Astrocyte (in vitro differentiated cells and primary cell): Measurements from ENCODE around the gene FASN. TPM values are rescaled to one million over a fixed set of nuclear protein-coding genes. Genes with fewer than 3 reads are reported as not detected.
A peak's percentile ranks its signal among the peaks of the same experiment; 100 is the strongest.

Source experiments
- DNase-seq: peaks from one replicate; pipeline ENCODE4 v3.0.0-alpha.2; 2010; ENCODE audit warnings: low read depth
- FAIRE-seq: peaks from 2 replicates; lab custom pipeline; 2011; peaks lifted over from hg19 to GRCh38; lab: Jason Lieb, UNC
- H2AFZ ChIP-seq: 2 replicates; pipeline ENCODE4 v1.6.0; 2012; ENCODE audit warnings: low read depth, low read length, inconsistent platforms
- H3K27ac ChIP-seq: 2 replicates; pipeline ENCODE4 v1.5.1; 2011; ENCODE audit warnings: low read depth, low read length, inconsistent platforms
- H3K27me3 ChIP-seq: 2 replicates; pipeline ENCODE4 v1.6.0; 2011; ENCODE audit warnings: low read length, inconsistent platforms; ENCODE audit not compliant: insufficient read depth
- H3K36me3 ChIP-seq: 2 replicates; pipeline ENCODE4 v1.5.1; 2011; ENCODE audit warnings: low read length, inconsistent platforms; ENCODE audit not compliant: insufficient read depth
- H3K4me1 ChIP-seq: 2 replicates; pipeline ENCODE4 v1.5.1; 2011; ENCODE audit warnings: low read length, inconsistent platforms; ENCODE audit not compliant: insufficient read depth
- H3K4me2 ChIP-seq: 2 replicates; pipeline ENCODE4 v1.6.0; 2012; ENCODE audit warnings: low read length, inconsistent platforms
- H3K4me3 ChIP-seq: 2 replicates; pipeline ENCODE4 v1.5.1; 2011; ENCODE audit warnings: low read depth, mild to moderate bottlenecking, low read length, inconsistent platforms; ENCODE audit not compliant: insufficient read depth
- H3K79me2 ChIP-seq: 2 replicates; pipeline ENCODE4 v1.6.0; 2012; ENCODE audit warnings: mild to moderate bottlenecking, low read length, inconsistent platforms; ENCODE audit not compliant: insufficient read depth
- H3K9ac ChIP-seq: 2 replicates; pipeline ENCODE4 v1.6.0; 2012; ENCODE audit warnings: mild to moderate bottlenecking, low read length, inconsistent platforms
- H3K9me3 ChIP-seq: 2 replicates; pipeline ENCODE4 v1.5.1; 2012; ENCODE audit warnings: low read depth, mild to moderate bottlenecking, low read length, inconsistent platforms; ENCODE audit not compliant: insufficient read depth
- H4K20me1 ChIP-seq: 2 replicates; pipeline ENCODE4 v1.6.0; 2012; ENCODE audit warnings: low read length, inconsistent platforms; ENCODE audit not compliant: insufficient read depth
- H3K27ac Mint-ChIP-seq: one replicate; pipeline ENCODE4 v1.8.0; 2021; ENCODE audit warnings: mild to moderate bottlenecking, mixed read lengths; ENCODE audit not compliant: unreplicated experiment
- H3K27me3 Mint-ChIP-seq: one replicate; pipeline ENCODE4 v1.8.0; 2021; ENCODE audit warnings: low read depth, mixed read lengths; ENCODE audit not compliant: unreplicated experiment
- H3K36me3 Mint-ChIP-seq: one replicate; pipeline ENCODE4 v1.8.0; 2021; ENCODE audit warnings: low read depth, mixed read lengths; ENCODE audit not compliant: unreplicated experiment
- H3K4me1 Mint-ChIP-seq: one replicate; pipeline ENCODE4 v1.8.0; 2021; ENCODE audit warnings: low read depth, mixed read lengths; ENCODE audit not compliant: unreplicated experiment
- H3K4me3 Mint-ChIP-seq: one replicate; pipeline ENCODE4 v1.8.0; 2021; ENCODE audit warnings: mild to moderate bottlenecking, moderate library complexity, mixed read lengths; ENCODE audit not compliant: unreplicated experiment
- H3K9me3 Mint-ChIP-seq: one replicate; pipeline ENCODE4 v1.8.0; 2021; ENCODE audit warnings: mild to moderate bottlenecking, mixed read lengths; ENCODE audit not compliant: unreplicated experiment
- EZH2 ChIP-seq: IDR thresholded peaks from 2 replicates; pipeline ENCODE4 v1.6.1; 2012; ENCODE audit warnings: mild to moderate bottlenecking, low read length, inconsistent platforms; ENCODE audit not compliant: insufficient read depth
- total RNA-seq: library from RNA; stranded (reverse); gene quantifications from 2 replicates; pipeline ENCODE4 v1.2.1, GENCODE V29; 2021
- TF ChIP-seq, protein P1 (sequence below): IDR thresholded peaks from 2 replicates; pipeline ENCODE4 v1.5.1; 2011; ENCODE audit warnings: low read depth, mild to moderate bottlenecking, inconsistent platforms, low read length, moderate library complexity; ENCODE audit not compliant: insufficient read depth

Gene FASN
- total RNA-seq, 1 donor from 2014 or later: 203 TPM

DNA sequence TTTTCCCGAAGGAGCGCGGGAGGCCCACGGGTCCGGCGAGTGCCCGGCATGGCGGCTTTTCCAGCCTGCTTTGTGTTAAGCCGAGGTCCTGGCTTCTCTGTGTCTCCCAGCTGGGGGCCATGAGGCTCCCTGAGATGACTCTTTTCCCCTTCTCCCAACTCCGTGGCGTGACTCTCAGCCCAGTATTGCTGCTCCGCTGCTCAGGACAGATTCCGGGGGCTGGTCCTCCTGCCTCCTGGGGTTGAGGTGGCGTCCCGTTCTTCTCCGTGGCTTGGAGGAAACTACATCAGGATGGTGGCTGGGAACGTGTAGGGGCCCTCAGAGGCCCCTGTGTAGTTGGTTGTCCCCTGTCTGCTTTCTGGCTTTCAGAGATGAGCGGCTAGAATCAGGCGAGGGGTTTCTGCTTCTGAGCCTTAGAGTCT, 45.4 kb downstream of the FASN start:
- Histone ChIP-seq H3K79me2 (peaks cover 43% of the 10 kb centered on the region), H3K4me1 (peaks cover 17% of the 10 kb centered on the region), H3K4me2 (peak overlapping the region; percentile 99), H3K9ac (peak overlapping the region; percentile 89), H3K27ac (no peak overlapping the region), H3K36me3 (peaks cover 1% of the 10 kb centered on the region), H3K27me3 (no peaks in the 10 kb centered on the region), H3K4me3 (peak overlapping the region; percentile 81), H4K20me1 (peaks cover 30% of the 10 kb centered on the region), H2AFZ (no peak overlapping the region), H3K9me3 (no peaks in the 10 kb centered on the region)
- no peak for DNase-seq
- Mint-ChIP-seq H3K36me3 (peaks cover 2% of the 10 kb centered on the region), H3K4me1 (peaks cover 5% of the 10 kb centered on the region), H3K4me3 (peak overlapping the region; percentile 89), H3K9me3 (no peaks in the 10 kb centered on the region), H3K27ac (peak overlapping the region; percentile 12), H3K27me3 (no peaks in the 10 kb centered on the region)
- FAIRE-seq: no peak
- TF ChIP-seq EZH2: no peak
- TF ChIP-seq, protein P1, sequence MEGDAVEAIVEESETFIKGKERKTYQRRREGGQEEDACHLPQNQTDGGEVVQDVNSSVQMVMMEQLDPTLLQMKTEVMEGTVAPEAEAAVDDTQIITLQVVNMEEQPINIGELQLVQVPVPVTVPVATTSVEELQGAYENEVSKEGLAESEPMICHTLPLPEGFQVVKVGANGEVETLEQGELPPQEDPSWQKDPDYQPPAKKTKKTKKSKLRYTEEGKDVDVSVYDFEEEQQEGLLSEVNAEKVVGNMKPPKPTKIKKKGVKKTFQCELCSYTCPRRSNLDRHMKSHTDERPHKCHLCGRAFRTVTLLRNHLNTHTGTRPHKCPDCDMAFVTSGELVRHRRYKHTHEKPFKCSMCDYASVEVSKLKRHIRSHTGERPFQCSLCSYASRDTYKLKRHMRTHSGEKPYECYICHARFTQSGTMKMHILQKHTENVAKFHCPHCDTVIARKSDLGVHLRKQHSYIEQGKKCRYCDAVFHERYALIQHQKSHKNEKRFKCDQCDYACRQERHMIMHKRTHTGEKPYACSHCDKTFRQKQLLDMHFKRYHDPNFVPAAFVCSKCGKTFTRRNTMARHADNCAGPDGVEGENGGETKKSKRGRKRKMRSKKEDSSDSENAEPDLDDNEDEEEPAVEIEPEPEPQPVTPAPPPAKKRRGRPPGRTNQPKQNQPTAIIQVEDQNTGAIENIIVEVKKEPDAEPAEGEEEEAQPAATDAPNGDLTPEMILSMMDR: no peak

GRCh38 chr17:82051776-82052637, 46.0 kb downstream of the FASN start, which contains the start of the genes GPS1 and RFNG:
Gene GPS1 (plus strand): TSS chr17:82051898. CDS start chr17:82051932, 34 bp downstream.
Gene RFNG (minus strand): TSS chr17:82051811. CDS start chr17:82051766, 45 bp downstream.
- Histone ChIP-seq H3K4me2 (peak within 1 kb of the TSS; percentile 99), H3K79me2 (peaks cover 43% of the 10 kb centered on the region), H3K4me3 (peak within 1 kb of the TSS; percentile 81), H3K36me3 (no peaks in the 10 kb centered on the region), H4K20me1 (peaks cover 25% of the 10 kb centered on the region), H2AFZ (peak within 1 kb of the TSS; percentile 56), H3K9ac (peak within 1 kb of the TSS; percentile 89), H3K9me3 (no peaks in the 10 kb centered on the region), H3K4me1 (peaks cover 17% of the 10 kb centered on the region), H3K27ac (peak within 1 kb of the TSS; percentile 19), H3K27me3 (no peaks in the 10 kb centered on the region)
- TF ChIP-seq EZH2: no peak
- TF ChIP-seq, protein P1: no peak
- Mint-ChIP-seq H3K27me3 (no peaks in the 10 kb centered on the region), H3K27ac (peak within 1 kb of the TSS; percentile 84), H3K36me3 (peaks cover 6% of the 10 kb centered on the region), H3K9me3 (no peaks in the 10 kb centered on the region), H3K4me1 (peaks cover 5% of the 10 kb centered on the region), H3K4me3 (peak within 1 kb of the TSS; percentile 89)
- DNase-seq: peak; percentile 22
- FAIRE-seq: no peak
